Upper lobe of right lung (tissue), 1 donor: ENCODE results near the gene MCCD1. TPM values are rescaled to one million over a fixed set of nuclear protein-coding genes. Genes with fewer than 3 reads are reported as not detected.

Experiments used
- ATAC-seq: fragments of 200-7000 bp; cut with Tn5 transposase; one replicate; pipeline ENCODE4 v1.9.1; 2020; ENCODE audit warnings: mild to moderate bottlenecking, moderate library complexity
- DNase-seq: peaks from one replicate; pipeline ENCODE4 v3.0.0-alpha.2; 2020
- H3K27ac ChIP-seq: fragments of 200-600 bp; one replicate; pipeline ENCODE4 v1.8.0; 2022
- H3K27me3 ChIP-seq: fragments of 200-600 bp; one replicate; pipeline ENCODE4 v1.8.0; 2022; ENCODE audit warnings: mild to moderate bottlenecking
- H3K36me3 ChIP-seq: fragments of 200-600 bp; one replicate; pipeline ENCODE4 v1.8.0; 2022
- H3K4me1 ChIP-seq: fragments of 200-600 bp; one replicate; pipeline ENCODE4 v1.8.0; 2022
- H3K4me3 ChIP-seq: fragments of 200-600 bp; one replicate; pipeline ENCODE4 v1.8.0; 2022; ENCODE audit warnings: mild to moderate bottlenecking
- H3K9me3 ChIP-seq: fragments of 200-600 bp; one replicate; pipeline ENCODE4 v1.8.0; 2022
- CTCF ChIP-seq: fragments of 200-600 bp; IDR thresholded peaks from one replicate; pipeline ENCODE4 v1.8.0; 2022; ENCODE audit warnings: antibody characterized with exemption
- intact Hi-C: fragments of 100-400 bp; cut with DNase I; formaldehyde crosslinking; loops from one replicate; pipeline ENCODE4 v1.11.0; 2022
- total RNA-seq: library from RNA; stranded (reverse); fragmentation: NEBNext Ultra II Directional; extraction: Animal tissue kit (Norgen Biotek cat#: 25700); gene quantifications from one replicate; pipeline ENCODE4 v1.2.1, GENCODE V29; 2021
- donor health status: DM: no; HTN: yes; CAD: no; lungs with severe emphysema.

Gene MCCD1
- total RNA-seq, 1 donor from 2014 or later, result not detected

- peaks cover 85% of the 10 kb centered on the region for H3K36me3 ChIP-seq
- intact Hi-C loops, result no loop called here
- no peak for TF ChIP-seq CTCF
- no peaks in the 10 kb centered on the region for H3K27me3 ChIP-seq
- ATAC-seq (no peak), DNase-seq (no peak)
- H3K9me3 ChIP-seq, result no peaks in the 10 kb centered on the region
- H3K27ac ChIP-seq, result no peak overlapping the region
- no peak overlapping the region for H3K4me3 ChIP-seq
- no peaks in the 10 kb centered on the region for H3K4me1 ChIP-seq
These were observed 4.1 kb downstream of the MCCD1 start for GRCh38 chr6:31532644-31533454.

- DNase-seq, result no peak
- no peak overlapping the region for H3K27ac ChIP-seq
These were observed 4.7 kb downstream of the MCCD1 start for GRCh38 chr6:31533455-31533841.

GRCh38 chr6:31534011-31534410, 5.2 kb downstream of the MCCD1 start:
- no peak overlapping the region for H3K4me3 ChIP-seq
- no peak overlapping the region for H3K27ac ChIP-seq
- no peak for TF ChIP-seq CTCF
- peaks cover 97% of the 10 kb centered on the region for H3K36me3 ChIP-seq
- intact Hi-C loops, result no loop called here
- ATAC-seq (no peak), DNase-seq (no peak)
- peaks cover 6% of the 10 kb centered on the region for H3K4me1 ChIP-seq
- no peaks in the 10 kb centered on the region for H3K27me3 ChIP-seq
- H3K9me3 ChIP-seq, result no peaks in the 10 kb centered on the region

More at GRCh38 chr6:31533455-31533841, 4.7 kb downstream of the MCCD1 start:
- ATAC-seq, result no peak
- peaks cover 91% of the 10 kb centered on the region for H3K36me3 ChIP-seq
- H3K4me1 ChIP-seq, result peaks cover under 1% of the 10 kb centered on the region
- no peak for TF ChIP-seq CTCF
- no peaks in the 10 kb centered on the region for H3K9me3 ChIP-seq
- H3K27me3 ChIP-seq, result no peaks in the 10 kb centered on the region
- intact Hi-C loops, result no loop called here
- H3K4me3 ChIP-seq, result no peak overlapping the region

GRCh38 chr6:31534521-31535040, 5.8 kb downstream of the MCCD1 start:
- Histone ChIP-seq H3K4me1 (peaks cover 12% of the 10 kb centered on the region), H3K4me3 (no peak overlapping the region), H3K36me3 (peaks cover 100% of the 10 kb centered on the region), H3K9me3 (no peaks in the 10 kb centered on the region), H3K27me3 (no peaks in the 10 kb centered on the region), H3K27ac (no peak overlapping the region)
- DNase-seq, result no peak
- intact Hi-C loops, result no loop called here
- no peak for ATAC-seq
- no peak for TF ChIP-seq CTCF

- Histone ChIP-seq H3K4me1 (peaks cover 23% of the 10 kb centered on the region), H3K36me3 (peaks cover 100% of the 10 kb centered on the region)
- intact Hi-C loops, result no loop called here
These were observed 7.0 kb downstream of the MCCD1 start for GRCh38 chr6:31535538-31536324.

More at GRCh38 chr6:31535538-31536324, 7.0 kb downstream of the MCCD1 start:
- H3K27me3 ChIP-seq, result no peaks in the 10 kb centered on the region
- no peak overlapping the region for H3K27ac ChIP-seq
- no peaks in the 10 kb centered on the region for H3K9me3 ChIP-seq
- TF ChIP-seq CTCF, result no peak
- no peak overlapping the region for H3K4me3 ChIP-seq
- ATAC-seq, result no peak
- DNase-seq, result no peak
